ENCODE data around the gene GID8.
A peak's percentile ranks its signal among the peaks of the same experiment; 100 is the strongest.

Gene GID8

GRCh38 chr20:62970307-62971210, 32.6 kb downstream of the GID8 start:
- DNase-seq (ENCODE audit: low read depth in 2 of 2) = no peak

GRCh38 chr20:62971211-62971949, 33.4 kb downstream of the GID8 start:
- DNase-seq (ENCODE audit: low read depth in 2 of 2) = no peak

GRCh38 chr20:62971950-62972844, 34.2 kb downstream of the GID8 start:
- peak; percentile 81 to 85 for DNase-seq (ENCODE audit: low read depth in 2 of 2)

GRCh38 chr20:62972845-62973745, 35.1 kb downstream of the GID8 start:
- no peak for DNase-seq (ENCODE audit: low read depth in 2 of 2)

GRCh38 chr20:62975251-62975760, 37.4 kb downstream of the GID8 start:
- no peak for DNase-seq (ENCODE audit: low read depth in 2 of 2)

GRCh38 chr20:62975812-62976508, 38.0 kb downstream of the GID8 start:
- no peak for DNase-seq (ENCODE audit: low read depth in 2 of 2)

GRCh38 chr20:62976886-62977285, 38.9 kb downstream of the GID8 start:
- DNase-seq (ENCODE audit: low read depth in 2 of 2) = no peak

GRCh38 chr20:62977613-62978560, 39.9 kb downstream of the GID8 start:
- DNase-seq (ENCODE audit: low read depth in 2 of 2) = peak; percentile 64 to 75

GRCh38 chr20:62978561-62978943, 40.6 kb downstream of the GID8 start:
- DNase-seq (ENCODE audit: low read depth in 2 of 2) = no peak

- DNase-seq (ENCODE audit: low read depth in 2 of 2) = no peak
Observed at GRCh38 chr20:62979310-62979709, 41.4 kb downstream of the GID8 start.

GRCh38 chr20:62979876-62980373, 42.0 kb downstream of the GID8 start:
- no peak for DNase-seq (ENCODE audit: low read depth in 2 of 2)

GRCh38 chr20:62980380-62980960, 42.5 kb downstream of the GID8 start:
- DNase-seq (ENCODE audit: low read depth in 2 of 2) = no peak

GRCh38 chr20:62980970-62981369, 43.0 kb downstream of the GID8 start:
- peak in 1 of 2 donors; percentile 20 for DNase-seq (ENCODE audit: low read depth in 2 of 2)

- DNase-seq (ENCODE audit: low read depth in 2 of 2) = no peak
Observed at GRCh38 chr20:62982124-62983075, 44.5 kb downstream of the GID8 start.

GRCh38 chr20:62983210-62983609, 45.3 kb downstream of the GID8 start:
- no peak for DNase-seq (ENCODE audit: low read depth in 2 of 2)

GRCh38 chr20:62984666-62985443, 46.9 kb downstream of the GID8 start:
- no peak for DNase-seq (ENCODE audit: low read depth in 2 of 2)

All from stimulated activated CD4-positive, alpha-beta T cell treated with anti-CD3 and anti-CD28 coated beads, Interleukin-15, amount 100 ng/mL, for 48 hours (primary cell).